ACC112 (cell line): Measurements from ENCODE around the gene PANX3.
"Not testable (repeated sequence)": the region's sequence is repeated elsewhere in the genome, so short reads cannot be mapped to it uniquely, and the experiment has no call there.

Source experiments
- H2AFZ ChIP-seq: fragments of 200-600 bp; sonication (generic); one replicate; pipeline ENCODE4 v1.6.0; 2017; ENCODE audit warnings: antibody characterized with exemption, low read length; ENCODE audit not compliant: unreplicated experiment
- H3K27ac ChIP-seq: fragments of 200-600 bp; sonication (generic); 2 replicates; pipeline ENCODE4 v1.5.1; 2014; ENCODE audit warnings: low read depth, mild to moderate bottlenecking, antibody characterized with exemption, low read length, moderate library complexity
- H3K27me3 ChIP-seq: fragments of 200-600 bp; sonication (generic); 2 replicates; pipeline ENCODE4 v1.6.1; 2014; ENCODE audit warnings: mild to moderate bottlenecking, antibody characterized with exemption, low read length, moderate library complexity, mixed read lengths; ENCODE audit not compliant: insufficient read depth
- H3K36me3 ChIP-seq: fragments of 200-600 bp; sonication (generic); 2 replicates; pipeline ENCODE4 v1.6.1; 2016; ENCODE audit warnings: mild to moderate bottlenecking, antibody characterized with exemption, low read length, moderate library complexity, mixed read lengths; ENCODE audit not compliant: insufficient read depth
- H3K4me1 ChIP-seq: fragments of 200-600 bp; sonication (generic); one replicate; pipeline ENCODE4 v1.6.1; 2016; ENCODE audit warnings: low read length, mixed read lengths; ENCODE audit not compliant: insufficient read depth, unreplicated experiment, control insufficient read depth
- H3K4me3 ChIP-seq: fragments of 200-600 bp; sonication (generic); 2 replicates; pipeline ENCODE4 v1.5.1; 2014; ENCODE audit warnings: mild to moderate bottlenecking, low read depth, low read length
- H3K79me2 ChIP-seq: fragments of 200-600 bp; sonication (generic); one replicate; pipeline ENCODE4 v1.6.0; 2016; ENCODE audit warnings: low read length; ENCODE audit not compliant: control insufficient read depth, unreplicated experiment, insufficient read depth

The PANX3 gene

GRCh38 chr11:124591430-124591829, 19.8 kb upstream of the PANX3 start:
- peaks cover 62% of the 10 kb centered on the region for H3K27me3 ChIP-seq
- H3K36me3 ChIP-seq, result no peaks in the 10 kb centered on the region
- H3K4me3 ChIP-seq, result no peak overlapping the region
- no peaks in the 10 kb centered on the region for H3K79me2 ChIP-seq
- H3K27ac ChIP-seq, result no peak overlapping the region
- no peak overlapping the region for H2AFZ ChIP-seq
- no peaks in the 10 kb centered on the region for H3K4me1 ChIP-seq

DNA sequence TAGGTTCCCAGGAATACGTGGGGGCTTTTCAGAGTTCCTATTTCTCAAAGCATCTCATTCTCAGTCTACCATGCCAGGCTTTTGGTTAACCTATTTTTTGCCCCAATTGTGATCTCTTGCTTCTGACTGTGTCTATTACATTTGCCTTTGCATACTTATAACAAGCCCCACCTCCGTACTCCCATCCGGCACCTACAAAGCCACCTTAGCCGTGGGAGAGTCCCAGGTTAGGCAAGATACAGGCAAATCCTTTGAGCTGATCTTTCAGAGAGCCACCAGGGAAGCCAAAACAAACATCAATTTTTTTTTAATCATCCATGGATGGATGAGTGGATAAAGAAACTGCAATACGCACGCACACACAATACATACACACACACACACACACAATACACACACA, 18.6 kb upstream of the PANX3 start:
- H3K27me3 ChIP-seq, result peaks cover 70% of the 10 kb centered on the region
- no peak overlapping the region for H3K4me3 ChIP-seq
- no peaks in the 10 kb centered on the region for H3K36me3 ChIP-seq
- H3K4me1 ChIP-seq, result no peaks in the 10 kb centered on the region
- no peak overlapping the region for H3K27ac ChIP-seq
- H3K79me2 ChIP-seq, result no peaks in the 10 kb centered on the region
- no peak overlapping the region for H2AFZ ChIP-seq

DNA sequence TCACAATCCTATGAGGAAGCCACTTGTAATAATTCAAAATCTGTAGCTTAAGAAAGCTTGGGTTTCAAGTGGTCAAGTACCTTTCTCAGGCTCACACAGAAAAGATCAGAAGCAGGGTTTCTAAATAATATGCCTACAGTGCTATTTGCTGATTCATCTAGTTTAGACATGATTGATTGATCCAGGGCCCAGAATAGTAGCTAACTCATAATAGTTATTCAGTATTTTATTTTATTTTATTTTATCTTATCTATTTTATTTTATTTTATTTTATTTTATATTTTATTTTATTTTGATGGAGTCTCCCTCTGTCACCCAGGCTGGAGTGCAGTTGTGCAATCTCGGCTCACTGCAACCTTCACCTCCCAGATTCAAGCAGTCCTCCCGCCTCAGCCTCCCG, 15.9 kb upstream of the PANX3 start:
- H3K27ac ChIP-seq, result no peak overlapping the region
- H3K4me3 ChIP-seq, result no peak overlapping the region
- H3K79me2 ChIP-seq, result no peaks in the 10 kb centered on the region
- H3K36me3 ChIP-seq, result no peaks in the 10 kb centered on the region
- H3K4me1 ChIP-seq, result no peaks in the 10 kb centered on the region
- H2AFZ ChIP-seq, result no peak overlapping the region
- peaks cover 53% of the 10 kb centered on the region for H3K27me3 ChIP-seq

- no peak overlapping the region for H2AFZ ChIP-seq
- H3K79me2 ChIP-seq, result no peaks in the 10 kb centered on the region
- H3K27me3 ChIP-seq, result peaks cover 46% of the 10 kb centered on the region
- no peak overlapping the region for H3K27ac ChIP-seq
- H3K36me3 ChIP-seq, result no peaks in the 10 kb centered on the region
- H3K4me3 ChIP-seq, result no peak overlapping the region
- H3K4me1 ChIP-seq, result peaks cover 11% of the 10 kb centered on the region
Measured at GRCh38 chr11:124597626-124598025, 13.6 kb upstream of the PANX3 start.

DNA sequence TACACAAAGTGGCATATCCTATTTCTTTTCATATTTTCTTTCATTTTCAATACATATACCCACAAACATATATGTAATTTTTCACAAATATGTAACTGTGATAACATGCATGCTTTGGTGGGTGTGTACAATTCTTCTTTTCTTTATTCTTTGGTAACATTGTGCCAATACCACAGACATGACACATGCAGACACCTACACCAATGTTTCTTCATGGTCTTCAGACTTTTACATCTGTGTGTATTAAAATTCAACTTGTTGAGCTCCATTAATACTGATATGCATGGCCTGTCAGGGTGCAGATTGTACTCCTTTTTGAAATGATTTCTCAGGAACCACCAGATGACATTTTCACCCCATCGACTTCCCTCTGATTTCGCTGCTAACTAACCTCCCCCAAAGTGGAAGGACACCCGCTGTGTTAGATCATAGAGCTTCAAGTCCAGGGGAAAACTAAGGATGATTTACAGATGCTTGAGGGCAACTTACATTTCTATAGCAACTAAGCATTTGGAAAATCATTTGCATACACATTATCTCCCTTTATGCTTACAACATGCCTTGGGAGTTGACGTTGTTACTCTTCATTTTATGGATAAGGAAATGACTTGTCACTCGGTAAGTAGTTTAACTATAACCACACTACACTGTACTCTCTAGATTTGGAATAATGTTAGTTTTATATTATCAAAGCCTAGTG, 10.5 kb upstream of the PANX3 start:
- peaks cover 11% of the 10 kb centered on the region for H3K4me1 ChIP-seq
- peaks cover 24% of the 10 kb centered on the region for H3K27me3 ChIP-seq
- no peaks in the 10 kb centered on the region for H3K79me2 ChIP-seq
- H3K36me3 ChIP-seq, result no peaks in the 10 kb centered on the region
- H3K27ac ChIP-seq, result no peak overlapping the region
- no peak overlapping the region for H3K4me3 ChIP-seq
- H2AFZ ChIP-seq, result no peak overlapping the region

GRCh38 chr11:124602193-124602592, 9.0 kb upstream of the PANX3 start:
- Histone ChIP-seq H3K79me2 (no peaks in the 10 kb centered on the region), H3K4me1 (peaks cover 11% of the 10 kb centered on the region), H3K27ac (peak overlapping the region; percentile 27; the same call in 1 of the 2 replicates), H2AFZ (no peak overlapping the region), H3K36me3 (no peaks in the 10 kb centered on the region), H3K4me3 (no peak overlapping the region), H3K27me3 (peaks cover 10% of the 10 kb centered on the region)

- not testable (repeated sequence) for H2AFZ ChIP-seq, H3K79me2 ChIP-seq, H3K27ac ChIP-seq, H3K27me3 ChIP-seq, H3K4me3 ChIP-seq, H3K36me3 ChIP-seq
- H3K4me1 ChIP-seq, result peaks cover 11% of the 10 kb centered on the region
Measured at GRCh38 chr11:124602723-124603122, 8.5 kb upstream of the PANX3 start.

- Histone ChIP-seq H3K4me1 (peaks cover 11% of the 10 kb centered on the region), H3K27ac (no peak overlapping the region), H3K36me3 (no peaks in the 10 kb centered on the region), H3K79me2 (no peaks in the 10 kb centered on the region), H3K4me3 (no peak overlapping the region), H3K27me3 (no peaks in the 10 kb centered on the region), H2AFZ (no peak overlapping the region)
Measured at GRCh38 chr11:124605719-124606118, 5.5 kb upstream of the PANX3 start.

GRCh38 chr11:124608147-124608546, 3.1 kb upstream of the PANX3 start:
- H3K27me3 ChIP-seq, result peaks cover 10% of the 10 kb centered on the region; the same call in 1 of the 2 replicates
- H3K27ac ChIP-seq, result no peak overlapping the region
- no peaks in the 10 kb centered on the region for H3K4me1 ChIP-seq
- no peaks in the 10 kb centered on the region for H3K36me3 ChIP-seq
- H3K4me3 ChIP-seq, result no peak overlapping the region
- H3K79me2 ChIP-seq, result no peaks in the 10 kb centered on the region
- H2AFZ ChIP-seq, result no peak overlapping the region

GRCh38 chr11:124610295-124610694, 933 bp upstream of the PANX3 start:
- Histone ChIP-seq H3K79me2 (no peaks in the 10 kb centered on the region), H2AFZ (no peak overlapping the region), H3K4me3 (no peak overlapping the region), H3K27me3 (peaks cover 23% of the 10 kb centered on the region), H3K36me3 (no peaks in the 10 kb centered on the region), H3K4me1 (no peaks in the 10 kb centered on the region), H3K27ac (no peak overlapping the region)

DNA sequence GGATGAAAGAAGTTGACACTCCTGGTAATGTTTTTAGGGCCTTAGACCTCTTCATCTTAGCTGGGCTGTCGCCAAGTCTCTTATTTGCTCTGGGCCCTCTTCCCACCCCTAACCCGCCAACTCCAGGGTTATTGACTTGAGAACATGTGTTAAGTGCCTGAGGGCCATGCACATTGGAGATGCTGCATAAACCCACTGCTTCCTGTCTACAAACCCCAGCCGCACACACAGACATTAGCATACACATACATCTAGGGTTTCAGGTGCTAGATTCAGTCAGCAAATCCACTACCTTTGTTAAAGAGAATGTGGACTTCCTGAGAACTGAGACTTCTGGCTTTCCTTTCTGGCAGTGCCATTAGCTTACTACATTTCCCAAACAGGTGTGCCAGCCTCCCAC, 817 bp downstream of the PANX3 start:
- Histone ChIP-seq H3K79me2 (no peaks in the 10 kb centered on the region), H3K4me1 (no peaks in the 10 kb centered on the region), H3K36me3 (no peaks in the 10 kb centered on the region), H3K4me3 (no peak overlapping the region), H3K27ac (no peak overlapping the region), H2AFZ (no peak overlapping the region), H3K27me3 (peaks cover 38% of the 10 kb centered on the region)
